ENCODE data around the gene COL27A1.

COL27A1 gene

DNA sequence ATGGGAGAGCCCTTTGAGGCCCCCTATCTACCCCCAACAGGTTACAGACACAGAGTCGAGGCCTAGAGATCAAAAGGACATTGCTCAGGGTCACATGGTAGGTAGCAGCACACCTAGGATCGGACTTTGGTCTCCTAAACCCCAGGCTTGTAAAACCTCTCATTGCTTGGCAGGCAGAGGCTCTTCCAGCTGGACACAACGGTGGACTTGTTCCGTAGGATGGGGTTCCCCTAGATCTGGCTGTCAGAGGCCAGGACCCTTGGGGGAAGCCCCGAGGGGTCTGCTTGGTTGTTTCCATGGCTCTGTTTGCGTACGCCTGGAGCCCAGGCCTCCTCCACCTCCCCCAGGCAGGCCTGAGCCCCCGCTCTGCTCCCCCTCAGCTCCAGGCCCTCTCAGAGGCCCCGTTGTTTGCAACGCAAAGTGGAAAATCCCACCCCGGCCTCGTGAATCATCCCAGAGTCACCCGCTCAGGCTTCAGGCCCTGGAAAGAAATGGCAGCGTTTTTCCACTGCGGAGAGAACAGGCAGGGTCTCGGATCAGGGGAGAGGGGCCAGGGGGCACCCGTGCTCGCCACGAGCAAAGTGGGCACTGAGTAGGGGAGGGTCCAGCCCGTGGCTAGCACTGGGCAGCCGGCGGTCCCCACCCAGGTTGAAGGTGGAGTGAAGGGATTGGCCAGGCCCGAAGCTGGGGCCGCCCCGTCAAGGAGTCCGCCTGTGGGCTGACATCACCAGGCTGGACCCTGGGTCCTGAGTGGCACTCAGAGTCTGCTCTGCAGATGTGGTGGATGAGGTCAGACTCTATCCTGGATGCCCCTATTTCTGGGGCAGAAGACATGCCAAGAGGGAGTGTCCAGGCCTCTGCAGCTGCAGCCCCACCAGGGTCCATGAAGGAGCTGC, 19.8 kb downstream of the COL27A1 start:
- no peak for DNase-seq
- no peak overlapping the region for H3K27ac ChIP-seq (ENCODE audit: insufficient read depth, low read length, poor library complexity, severe bottlenecking)
- no peaks in the 10 kb centered on the region for H3K36me3 ChIP-seq (ENCODE audit: control insufficient read depth, insufficient read depth, low read length)
- H3K27me3 ChIP-seq (replicated peaks; ENCODE audit: control insufficient read depth, insufficient read depth, low read length, poor library complexity, severe bottlenecking), result no peaks in the 10 kb centered on the region
- no peak overlapping the region for H3K4me3 ChIP-seq (ENCODE audit: insufficient read depth, low read depth, low read length, poor library complexity, severe bottlenecking)
- no peaks in the 10 kb centered on the region for H3K9me3 ChIP-seq (ENCODE audit: control insufficient read depth, low read length)
- H3K4me1 ChIP-seq (ENCODE audit: control insufficient read depth, insufficient read depth, low read length, poor library complexity, severe bottlenecking), result no peaks in the 10 kb centered on the region

DNA sequence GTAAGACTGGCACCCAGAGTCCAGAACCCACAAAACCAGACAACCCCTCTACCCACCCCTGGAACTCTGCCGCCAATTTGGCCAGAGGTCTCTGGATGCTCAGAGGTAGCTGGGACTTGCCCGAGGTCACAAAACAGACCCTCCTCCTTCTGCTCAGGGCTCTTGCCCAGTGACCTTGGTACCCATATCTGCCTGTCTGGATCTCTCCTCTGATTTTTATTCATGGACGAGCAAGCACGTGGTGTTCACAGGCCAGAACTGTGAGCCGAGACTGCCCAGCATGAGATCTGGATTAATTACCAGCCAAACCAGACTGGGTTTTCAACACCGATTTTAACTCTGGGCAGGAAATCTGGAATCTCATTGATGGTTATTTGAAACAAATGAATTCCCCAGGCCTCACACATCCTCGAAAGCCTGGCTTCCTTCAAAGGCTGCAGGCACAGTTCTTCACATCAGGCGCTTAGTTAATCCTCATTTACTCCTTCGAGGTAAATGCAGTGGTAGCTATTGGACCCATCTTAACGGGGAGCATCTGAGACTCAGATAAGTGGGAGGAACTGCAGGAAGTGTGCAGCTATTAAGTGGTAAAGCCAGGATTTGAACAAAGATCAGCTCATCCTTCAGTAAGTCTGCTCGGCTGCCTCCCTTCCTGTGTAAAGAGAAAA, 21.4 kb downstream of the COL27A1 start:
- Histone ChIP-seq H3K36me3 (ENCODE audit: control insufficient read depth, insufficient read depth, low read length) (no peaks in the 10 kb centered on the region), H3K9me3 (ENCODE audit: control insufficient read depth, low read length) (no peaks in the 10 kb centered on the region), H3K4me1 (ENCODE audit: control insufficient read depth, insufficient read depth, low read length, poor library complexity, severe bottlenecking) (no peaks in the 10 kb centered on the region), H3K27ac (ENCODE audit: insufficient read depth, low read length, poor library complexity, severe bottlenecking) (no peak overlapping the region), H3K4me3 (ENCODE audit: insufficient read depth, low read depth, low read length, poor library complexity, severe bottlenecking) (no peak overlapping the region), H3K27me3 (replicated peaks; ENCODE audit: control insufficient read depth, insufficient read depth, low read length, poor library complexity, severe bottlenecking) (no peaks in the 10 kb centered on the region)
- no peak for DNase-seq

DNA sequence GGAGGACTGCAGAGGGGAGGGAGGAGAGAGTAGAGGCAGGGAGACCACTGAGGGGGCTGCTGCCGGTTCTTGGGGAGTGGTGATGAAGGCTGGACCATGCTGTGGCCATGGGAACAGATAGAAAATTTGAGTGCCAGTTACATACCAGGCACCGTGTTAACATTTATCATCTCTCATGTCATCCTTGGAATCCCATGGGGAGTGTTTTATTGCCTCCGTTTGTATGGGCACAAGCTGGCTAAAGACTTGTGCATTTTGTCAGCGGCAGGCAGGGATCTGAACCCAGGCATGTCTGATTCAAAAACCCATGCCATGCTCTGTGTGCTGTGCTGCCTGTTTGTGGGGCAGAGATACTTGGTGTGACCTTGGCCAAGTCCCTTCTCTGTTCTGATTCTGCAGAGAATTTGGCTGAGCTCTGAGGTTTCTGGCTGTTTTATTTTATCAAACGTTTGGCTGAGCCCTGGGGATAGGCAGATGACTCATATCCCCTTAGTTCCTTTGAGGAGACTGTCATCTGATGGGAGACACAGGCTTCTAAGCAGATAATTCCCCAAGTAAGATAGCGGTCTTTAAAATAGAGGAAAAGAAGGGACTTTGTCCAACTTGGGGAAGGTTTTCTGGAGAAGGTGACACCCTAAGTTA, 22.2 kb downstream of the COL27A1 start:
- Histone ChIP-seq H3K4me1 (ENCODE audit: control insufficient read depth, insufficient read depth, low read length, poor library complexity, severe bottlenecking) (no peaks in the 10 kb centered on the region), H3K27me3 (replicated peaks; ENCODE audit: control insufficient read depth, insufficient read depth, low read length, poor library complexity, severe bottlenecking) (no peaks in the 10 kb centered on the region), H3K27ac (ENCODE audit: insufficient read depth, low read length, poor library complexity, severe bottlenecking) (no peak overlapping the region), H3K4me3 (ENCODE audit: insufficient read depth, low read depth, low read length, poor library complexity, severe bottlenecking) (no peak overlapping the region), H3K36me3 (ENCODE audit: control insufficient read depth, insufficient read depth, low read length) (no peaks in the 10 kb centered on the region), H3K9me3 (ENCODE audit: control insufficient read depth, low read length) (no peaks in the 10 kb centered on the region)
- no peak for DNase-seq

DNA sequence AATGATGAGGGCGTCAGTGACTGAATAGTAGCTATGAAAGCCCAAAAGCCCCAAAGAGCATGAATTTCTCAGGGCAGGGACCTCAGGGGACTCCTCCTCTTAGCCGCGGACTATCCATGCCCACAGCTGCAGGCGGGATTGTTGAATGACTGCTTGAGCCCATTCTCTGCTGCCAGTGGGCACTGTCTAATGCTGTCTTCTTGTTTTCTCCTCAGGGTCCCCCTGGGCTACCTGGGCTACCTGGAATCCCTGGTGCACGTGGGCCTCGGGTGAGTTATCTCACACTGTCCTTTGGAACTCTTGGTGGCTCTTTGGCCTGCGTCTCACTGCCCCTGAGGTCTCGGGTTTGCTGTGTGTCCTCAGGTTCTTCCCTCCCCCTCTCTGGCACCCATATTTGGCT, 22.7 kb downstream of the COL27A1 start:
- H3K4me3 ChIP-seq (ENCODE audit: insufficient read depth, low read depth, low read length, poor library complexity, severe bottlenecking), result no peak overlapping the region

DNA sequence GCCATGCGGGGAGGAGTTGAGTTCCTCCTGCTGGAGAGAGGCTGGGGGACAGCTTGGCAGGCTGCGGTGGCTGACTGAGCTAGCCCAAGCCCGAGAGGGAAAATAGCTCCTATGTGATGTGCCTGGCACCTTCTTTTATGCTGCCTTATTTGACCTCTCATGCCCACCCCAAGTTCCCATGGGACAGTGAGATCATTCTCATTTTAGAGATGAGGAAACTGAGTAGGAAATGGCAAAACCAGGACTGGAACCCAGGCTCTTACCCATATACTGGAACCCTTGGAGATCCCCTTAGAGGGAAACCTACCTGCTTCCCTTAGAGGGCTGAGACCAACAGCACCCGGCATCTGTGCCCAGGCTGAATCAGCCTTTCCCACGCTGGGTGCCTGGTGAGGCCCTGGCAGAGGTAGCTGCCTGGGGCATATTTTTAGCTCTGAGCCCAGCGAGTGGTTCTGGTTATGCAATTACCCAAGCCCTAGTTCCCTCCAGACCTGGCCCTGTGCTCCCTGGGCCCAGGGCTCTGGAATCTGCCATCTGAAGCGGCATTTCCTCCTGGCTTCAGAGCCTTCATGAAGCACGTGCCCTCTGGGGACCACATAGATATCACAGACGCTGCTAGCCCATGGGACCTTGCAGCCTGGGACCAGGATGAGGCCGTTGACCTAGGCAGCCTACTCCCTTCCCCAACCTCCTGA, 23.6 kb downstream of the COL27A1 start:
- Histone ChIP-seq H3K9me3 (ENCODE audit: control insufficient read depth, low read length) (no peaks in the 10 kb centered on the region), H3K27me3 (replicated peaks; ENCODE audit: control insufficient read depth, insufficient read depth, low read length, poor library complexity, severe bottlenecking) (no peaks in the 10 kb centered on the region), H3K4me3 (ENCODE audit: insufficient read depth, low read depth, low read length, poor library complexity, severe bottlenecking) (no peak overlapping the region), H3K4me1 (ENCODE audit: control insufficient read depth, insufficient read depth, low read length, poor library complexity, severe bottlenecking) (no peaks in the 10 kb centered on the region), H3K27ac (ENCODE audit: insufficient read depth, low read length, poor library complexity, severe bottlenecking) (no peak overlapping the region), H3K36me3 (ENCODE audit: control insufficient read depth, insufficient read depth, low read length) (no peaks in the 10 kb centered on the region)
- DNase-seq, result no peak

More for the DNA sequence above, 22.7 kb downstream of the COL27A1 start:
- Histone ChIP-seq H3K27me3 (replicated peaks; ENCODE audit: control insufficient read depth, insufficient read depth, low read length, poor library complexity, severe bottlenecking) (no peaks in the 10 kb centered on the region), H3K27ac (ENCODE audit: insufficient read depth, low read length, poor library complexity, severe bottlenecking) (no peak overlapping the region), H3K36me3 (ENCODE audit: control insufficient read depth, insufficient read depth, low read length) (no peaks in the 10 kb centered on the region), H3K9me3 (ENCODE audit: control insufficient read depth, low read length) (no peaks in the 10 kb centered on the region), H3K4me1 (ENCODE audit: control insufficient read depth, insufficient read depth, low read length, poor library complexity, severe bottlenecking) (no peaks in the 10 kb centered on the region)
- DNase-seq, result no peak

DNA sequence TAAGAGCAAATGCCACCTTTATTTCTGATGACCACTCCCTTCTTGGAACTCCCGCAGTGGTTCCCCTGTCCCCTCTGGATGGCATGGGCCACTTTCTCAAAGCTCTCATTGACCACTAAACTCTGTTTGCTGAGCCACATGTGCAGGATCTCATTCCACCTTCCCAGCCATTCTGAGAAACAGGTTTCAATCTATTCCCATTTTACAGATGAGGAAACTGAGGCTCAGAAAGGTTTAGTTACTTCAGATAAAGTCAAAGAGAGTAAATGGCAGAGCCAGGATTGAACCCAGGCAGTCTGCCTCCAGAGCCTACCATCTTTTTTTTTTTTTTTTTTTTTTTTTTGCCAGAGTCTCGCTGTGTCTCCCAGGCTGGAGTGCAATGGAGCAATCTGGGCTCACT, 24.2 kb downstream of the COL27A1 start:
- H3K27ac ChIP-seq (ENCODE audit: insufficient read depth, low read length, poor library complexity, severe bottlenecking), result no peak overlapping the region
- no peaks in the 10 kb centered on the region for H3K36me3 ChIP-seq (ENCODE audit: control insufficient read depth, insufficient read depth, low read length)
- DNase-seq, result no peak
- H3K4me1 ChIP-seq (ENCODE audit: control insufficient read depth, insufficient read depth, low read length, poor library complexity, severe bottlenecking), result no peaks in the 10 kb centered on the region
- H3K4me3 ChIP-seq (ENCODE audit: insufficient read depth, low read depth, low read length, poor library complexity, severe bottlenecking), result no peak overlapping the region
- no peaks in the 10 kb centered on the region for H3K9me3 ChIP-seq (ENCODE audit: control insufficient read depth, low read length)
- no peaks in the 10 kb centered on the region for H3K27me3 ChIP-seq (replicated peaks; ENCODE audit: control insufficient read depth, insufficient read depth, low read length, poor library complexity, severe bottlenecking)

DNA sequence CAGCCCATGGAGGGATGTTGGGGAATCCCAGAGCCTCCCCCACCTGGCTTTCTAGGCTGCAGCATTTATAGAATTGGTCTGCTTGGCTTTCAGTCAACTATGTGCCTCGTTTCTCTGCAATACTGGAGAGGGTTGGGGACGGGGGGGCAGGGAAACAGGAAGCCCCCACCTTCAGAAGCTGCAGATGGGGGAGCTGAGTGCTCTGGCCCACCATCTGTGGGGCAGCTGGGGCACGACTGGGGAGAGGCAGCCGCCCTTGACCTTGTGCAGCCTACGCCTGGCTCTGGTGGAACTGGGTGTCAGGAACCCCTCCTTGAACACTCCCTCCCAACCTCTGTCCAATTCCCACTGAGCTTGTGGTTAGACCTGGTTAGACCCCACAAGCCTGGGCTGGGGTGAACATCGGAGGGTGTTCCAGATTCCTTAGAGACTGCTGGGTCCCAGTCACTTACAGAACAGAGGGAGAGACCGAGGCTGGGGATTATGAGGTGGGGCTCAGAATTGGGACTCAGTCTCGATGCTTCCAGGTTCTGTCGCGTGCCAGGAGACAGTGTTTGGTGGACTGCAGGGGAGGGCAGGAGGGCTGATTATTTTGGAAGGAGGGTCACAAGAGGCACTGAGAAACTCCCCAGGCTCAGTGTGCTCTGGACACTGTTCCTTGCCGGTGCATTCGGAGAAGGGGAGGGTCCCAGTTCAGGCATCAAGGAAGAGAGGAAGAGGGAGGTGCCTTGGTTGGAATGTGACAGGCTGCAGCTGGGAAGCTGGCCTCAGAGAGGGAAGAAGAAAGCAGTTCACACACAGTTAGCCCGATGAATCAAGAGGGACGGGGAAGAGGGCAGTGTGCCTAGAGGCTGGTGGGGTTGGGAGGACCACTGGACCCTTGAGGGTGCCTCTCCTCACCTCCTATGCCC, 25.6 kb downstream of the COL27A1 start:
- Histone ChIP-seq H3K4me1 (ENCODE audit: control insufficient read depth, insufficient read depth, low read length, poor library complexity, severe bottlenecking) (no peaks in the 10 kb centered on the region), H3K9me3 (ENCODE audit: control insufficient read depth, low read length) (no peaks in the 10 kb centered on the region), H3K27me3 (replicated peaks; ENCODE audit: control insufficient read depth, insufficient read depth, low read length, poor library complexity, severe bottlenecking) (no peaks in the 10 kb centered on the region), H3K27ac (ENCODE audit: insufficient read depth, low read length, poor library complexity, severe bottlenecking) (no peak overlapping the region), H3K36me3 (ENCODE audit: control insufficient read depth, insufficient read depth, low read length) (no peaks in the 10 kb centered on the region), H3K4me3 (ENCODE audit: insufficient read depth, low read depth, low read length, poor library complexity, severe bottlenecking) (no peak overlapping the region)
- DNase-seq, result no peak

DNA sequence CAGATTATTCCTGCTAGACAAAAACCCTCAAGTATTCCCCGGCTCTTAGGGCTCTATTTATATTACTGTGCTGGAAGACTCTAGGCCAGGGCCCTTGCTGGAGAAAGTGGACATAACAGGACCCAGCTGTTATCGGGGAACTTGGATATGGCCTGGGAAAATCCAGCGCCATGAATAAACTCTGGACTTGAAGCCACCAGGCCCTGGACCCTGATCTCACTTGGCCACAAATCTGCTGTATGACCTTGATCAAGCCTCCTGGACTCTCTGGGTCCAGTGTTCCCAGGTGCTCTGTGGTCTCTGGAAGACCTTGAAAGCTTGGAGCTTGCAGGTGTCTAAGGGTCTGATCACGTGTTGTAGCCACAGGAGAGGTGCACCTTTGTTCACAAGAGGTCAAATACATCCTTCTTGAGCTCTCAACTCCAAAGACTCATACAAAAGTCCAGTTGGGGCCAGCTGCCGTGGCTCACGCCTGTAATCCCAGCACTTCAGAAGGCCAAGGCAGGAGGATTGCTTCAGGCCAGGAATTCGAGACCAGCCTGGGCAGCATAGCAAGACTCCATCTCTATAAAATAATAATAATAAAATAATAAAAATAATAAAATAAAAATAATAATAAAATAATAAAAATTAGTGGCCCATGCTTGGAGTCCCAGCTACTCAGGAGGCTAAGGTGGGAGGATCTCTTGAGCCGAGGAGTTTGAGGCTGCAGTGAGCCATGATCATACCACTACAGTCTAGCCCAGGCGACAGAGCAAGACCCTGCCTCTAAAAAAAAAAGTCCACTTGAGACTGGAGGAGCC, 26.5 kb downstream of the COL27A1 start:
- H3K27ac ChIP-seq (ENCODE audit: insufficient read depth, low read length, poor library complexity, severe bottlenecking), result no peak overlapping the region
- DNase-seq, result no peak
- no peaks in the 10 kb centered on the region for H3K27me3 ChIP-seq (replicated peaks; ENCODE audit: control insufficient read depth, insufficient read depth, low read length, poor library complexity, severe bottlenecking)
- H3K4me3 ChIP-seq (ENCODE audit: insufficient read depth, low read depth, low read length, poor library complexity, severe bottlenecking), result no peak overlapping the region
- no peaks in the 10 kb centered on the region for H3K4me1 ChIP-seq (ENCODE audit: control insufficient read depth, insufficient read depth, low read length, poor library complexity, severe bottlenecking)
- H3K9me3 ChIP-seq (ENCODE audit: control insufficient read depth, low read length), result no peaks in the 10 kb centered on the region
- H3K36me3 ChIP-seq (ENCODE audit: control insufficient read depth, insufficient read depth, low read length), result no peaks in the 10 kb centered on the region

All from effector memory CD4-positive, alpha-beta T cell (primary cell).